Measurements from ENCODE around the gene MOGAT1. TPM values are rescaled to one million over a fixed set of nuclear protein-coding genes. Genes with fewer than 3 reads are reported as not detected.

The MOGAT1 gene
- total and polyA plus RNA-seq, 9 of the 15 experiments (the other 6 are each of a cell fraction or from before 2014, with no cell fraction given) = not detected

- no TSS peak for BruUV-seq (replicated peaks)
- intact Hi-C loops (cut with micrococcal nuclease) (no loop called here), in situ Hi-C loops (cut with MboI) (no loop called here)
- Histone ChIP-seq H3K9me1 (ENCODE audit: control insufficient read depth, insufficient read depth, low read length) (no peaks in the 10 kb centered on the region), H3K9me3 (replicated peaks; ENCODE audit: control insufficient read depth, insufficient read depth, low read depth, low read length) (no peaks in the 10 kb centered on the region), H2AFZ (ENCODE audit: low read depth, low read length) (no peak overlapping the region), H3K9ac (ENCODE audit: insufficient read depth in 1 of 2, low read depth in 2 of 2, low read length in 2 of 2) (no peak overlapping the region), H3K27me3 (ENCODE audit: control insufficient read depth in 2 of 2, insufficient read depth in 2 of 2, low read length in 2 of 2) (no peaks in the 10 kb centered on the region), H3K4me1 (replicated peaks in 1 of 2; ENCODE audit: control insufficient read depth in 2 of 2, insufficient read depth in 2 of 2, low read length in 2 of 2) (peaks cover 0 to 3% of the 10 kb centered on the region in 2 experiments; a peak in 2 of 5 replicates), H3K36me3 (ENCODE audit: control insufficient read depth, insufficient read depth, low read length) (no peaks in the 10 kb centered on the region), H4K20me1 (replicated peaks; ENCODE audit: control insufficient read depth, insufficient read depth, low read length) (no peaks in the 10 kb centered on the region), H3K4me3 (no peak overlapping the region), H3K27ac (ENCODE audit: extremely low read depth, low read depth, low read length) (no peak overlapping the region), H3K79me2 (ENCODE audit: control insufficient read depth, insufficient read depth, low read length) (no peaks in the 10 kb centered on the region), H3K4me2 (ENCODE audit: insufficient read depth, low read length) (no peak overlapping the region)
- 63% methylated on average over 6 of the region's 10 CpGs for WGBS (ENCODE audit: insufficient coverage, low coverage, missing lambda C conversion rate)
- DNase-seq (ENCODE audit: extremely low read depth in 1 of 4, low spot score in 3 of 4) (no peak), ATAC-seq (no peak), FAIRE-seq (no peak)
- ChIA-PET POLR2A (interaction anchor here (0.9 kb wide), 1 partner anchor 148 kb away, joined by 3 read pairs; no protein-coding TSS in a partner anchor), CTCF (ENCODE audit: low intra/inter-chr PET ratio) (no interaction called here)
- TF ChIP-seq BRD4 (IDR thresholded peaks at IDR 0.05) (no peak), GATAD2B (IDR thresholded peaks at IDR 0.05; ENCODE audit: borderline replicate concordance) (no peak), ZKSCAN1 (IDR thresholded peaks at IDR 0.05; ENCODE audit: low read depth, low read length) (0 out of 2 replicates have a peak, but pooled peaks have one; percentile 15), PRDM10 (IDR thresholded peaks at IDR 0.05; ENCODE audit: partially characterized antibody) (no peak), EGR1 (conservative IDR thresholded peaks at IDR 0.05) (no peak)
These were observed 40.0 kb downstream of the MOGAT1 start for GRCh38 chr2:222711315-222711940.
